ENCODE results near the gene CAMK2G. TPM values are rescaled to one million over a fixed set of nuclear protein-coding genes. Genes with fewer than 3 reads are reported as not detected.

The CAMK2G gene
- total RNA-seq, 2 experiments from 2014 or later: 29.1 to 34.8 TPM

DNA sequence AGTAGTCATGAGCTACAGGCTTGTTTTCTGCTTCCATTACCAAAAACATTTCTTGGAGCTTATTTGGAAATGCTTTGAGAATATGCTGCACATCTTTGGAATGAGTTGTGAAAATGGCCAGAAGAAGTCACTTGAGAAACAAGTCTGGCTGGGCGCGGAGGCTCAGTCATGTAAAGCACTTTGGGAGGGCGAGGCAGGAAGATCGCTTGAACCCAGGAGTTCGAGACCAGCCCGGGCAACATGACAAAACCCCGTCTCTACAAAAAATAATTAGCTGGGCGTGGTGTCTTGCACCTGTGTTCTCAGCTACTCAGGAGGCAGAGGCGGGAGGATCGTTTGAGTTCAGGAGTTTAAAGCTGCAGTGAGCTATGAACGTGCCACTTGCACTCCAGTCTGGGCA, 93.4 kb downstream of the CAMK2G start:
- Histone ChIP-seq H4K20me1 (ENCODE audit: insufficient read depth, low read length) (peaks cover 12% of the 10 kb centered on the region; the same call in 1 of the 2 replicates), H3K27ac (ENCODE audit: low read depth, low read length, poor library complexity, severe bottlenecking) (peak overlapping the region; percentile 75), H3K4me2 (ENCODE audit: low read length) (peak overlapping the region; percentile 82), H3K79me2 (ENCODE audit: insufficient read depth, low read depth, low read length) (peaks cover 71% of the 10 kb centered on the region), H3K4me3 (ENCODE audit: low read depth, low read length, poor library complexity, severe bottlenecking) (peak overlapping the region; percentile 94), H3K9me3 (ENCODE audit: low read length) (no peaks in the 10 kb centered on the region), H2AFZ (ENCODE audit: low read length) (no peak overlapping the region; the same call in 1 of the 2 replicates), H3K36me3 (ENCODE audit: insufficient read depth, low read length) (peaks cover 42% of the 10 kb centered on the region), H3K4me1 (ENCODE audit: insufficient read depth, low read length, poor library complexity, severe bottlenecking) (peaks cover 37% of the 10 kb centered on the region), H3K9me2 (ENCODE audit: insufficient read depth, low read length) (no peaks in the 10 kb centered on the region)
- intact Hi-C loops (cut with micrococcal nuclease; ENCODE audit: unreplicated experiment): no loop called here
- ChIA-PET CTCF (ENCODE audit: unreplicated experiment) (interaction anchor here (1.2 kb wide), 1 partner anchor 8 kb away, joined by 4 read pairs; no protein-coding TSS in a partner anchor), POLR2A (interaction anchor here (1.0 to 3.3 kb wide), 6 partner anchors 9 to 50 kb away, joined by 3 to 27 read pairs (median 6); a partner anchor contains a TSS)
- TF ChIP-seq, protein P1, sequence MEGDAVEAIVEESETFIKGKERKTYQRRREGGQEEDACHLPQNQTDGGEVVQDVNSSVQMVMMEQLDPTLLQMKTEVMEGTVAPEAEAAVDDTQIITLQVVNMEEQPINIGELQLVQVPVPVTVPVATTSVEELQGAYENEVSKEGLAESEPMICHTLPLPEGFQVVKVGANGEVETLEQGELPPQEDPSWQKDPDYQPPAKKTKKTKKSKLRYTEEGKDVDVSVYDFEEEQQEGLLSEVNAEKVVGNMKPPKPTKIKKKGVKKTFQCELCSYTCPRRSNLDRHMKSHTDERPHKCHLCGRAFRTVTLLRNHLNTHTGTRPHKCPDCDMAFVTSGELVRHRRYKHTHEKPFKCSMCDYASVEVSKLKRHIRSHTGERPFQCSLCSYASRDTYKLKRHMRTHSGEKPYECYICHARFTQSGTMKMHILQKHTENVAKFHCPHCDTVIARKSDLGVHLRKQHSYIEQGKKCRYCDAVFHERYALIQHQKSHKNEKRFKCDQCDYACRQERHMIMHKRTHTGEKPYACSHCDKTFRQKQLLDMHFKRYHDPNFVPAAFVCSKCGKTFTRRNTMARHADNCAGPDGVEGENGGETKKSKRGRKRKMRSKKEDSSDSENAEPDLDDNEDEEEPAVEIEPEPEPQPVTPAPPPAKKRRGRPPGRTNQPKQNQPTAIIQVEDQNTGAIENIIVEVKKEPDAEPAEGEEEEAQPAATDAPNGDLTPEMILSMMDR (conservative IDR thresholded peaks at IDR 0.05; ENCODE audit: low read length): no peak
- TF ChIP-seq EZH2phosphoT487 (IDR thresholded peaks at IDR 0.05; ENCODE audit: borderline replicate concordance, low read depth, low read length): no peak
- TSS peak; percentile 86 for BruUV-seq (replicated peaks)
- peak; percentile 39 for DNase-seq (ENCODE audit: low spot score)

DNA sequence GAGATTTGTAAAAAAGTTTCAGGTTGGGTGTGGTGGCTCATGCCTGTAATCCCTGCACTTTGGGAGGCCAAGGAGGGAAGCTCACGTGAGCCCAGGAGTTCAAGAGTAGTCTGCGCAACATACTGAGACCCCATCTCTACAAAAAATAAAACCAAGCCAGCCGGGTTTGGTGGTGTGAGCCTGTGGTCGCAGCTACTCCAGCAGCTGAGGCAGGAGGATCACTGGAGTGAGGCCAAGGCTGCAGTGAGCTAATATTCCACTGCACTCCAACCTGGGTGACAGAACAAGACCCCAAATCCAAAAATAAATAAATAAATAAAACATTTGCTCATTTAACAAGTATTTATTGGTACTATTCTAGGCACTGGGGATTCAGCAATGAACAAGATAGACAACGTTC, 94.1 kb downstream of the CAMK2G start:
- DNase-seq (ENCODE audit: low spot score): no peak
- ChIA-PET POLR2A (interaction anchor here (1.5 to 3.3 kb wide), 4 partner anchors 9 to 50 kb away, joined by 3 to 27 read pairs (median 7); a partner anchor contains a TSS), CTCF (ENCODE audit: unreplicated experiment) (no interaction called here)
- H3K9me3 ChIP-seq (ENCODE audit: low read length): no peaks in the 10 kb centered on the region
- intact Hi-C loops (cut with micrococcal nuclease; ENCODE audit: unreplicated experiment): no loop called here
- H3K9me2 ChIP-seq (ENCODE audit: insufficient read depth, low read length): no peaks in the 10 kb centered on the region
- peaks cover 49% of the 10 kb centered on the region for H3K36me3 ChIP-seq (ENCODE audit: insufficient read depth, low read length)
- H3K4me3 ChIP-seq (ENCODE audit: low read depth, low read length, poor library complexity, severe bottlenecking): peak overlapping the region; percentile 94
- H3K79me2 ChIP-seq (ENCODE audit: insufficient read depth, low read depth, low read length): peaks cover 77% of the 10 kb centered on the region
- no peak for TF ChIP-seq EZH2phosphoT487 (IDR thresholded peaks at IDR 0.05; ENCODE audit: borderline replicate concordance, low read depth, low read length)
- TF ChIP-seq, protein P1 (conservative IDR thresholded peaks at IDR 0.05; ENCODE audit: low read length): no peak
- H4K20me1 ChIP-seq (ENCODE audit: insufficient read depth, low read length): peaks cover 12% of the 10 kb centered on the region; the same call in 1 of the 2 replicates
- no TSS peak for BruUV-seq (replicated peaks)
- peak overlapping the region; percentile 75 for H3K27ac ChIP-seq (ENCODE audit: low read depth, low read length, poor library complexity, severe bottlenecking)
- no peak overlapping the region for H2AFZ ChIP-seq (ENCODE audit: low read length)
- peaks cover 43% of the 10 kb centered on the region for H3K4me1 ChIP-seq (ENCODE audit: insufficient read depth, low read length, poor library complexity, severe bottlenecking)
- peak overlapping the region; percentile 82 for H3K4me2 ChIP-seq (ENCODE audit: low read length)

DNA sequence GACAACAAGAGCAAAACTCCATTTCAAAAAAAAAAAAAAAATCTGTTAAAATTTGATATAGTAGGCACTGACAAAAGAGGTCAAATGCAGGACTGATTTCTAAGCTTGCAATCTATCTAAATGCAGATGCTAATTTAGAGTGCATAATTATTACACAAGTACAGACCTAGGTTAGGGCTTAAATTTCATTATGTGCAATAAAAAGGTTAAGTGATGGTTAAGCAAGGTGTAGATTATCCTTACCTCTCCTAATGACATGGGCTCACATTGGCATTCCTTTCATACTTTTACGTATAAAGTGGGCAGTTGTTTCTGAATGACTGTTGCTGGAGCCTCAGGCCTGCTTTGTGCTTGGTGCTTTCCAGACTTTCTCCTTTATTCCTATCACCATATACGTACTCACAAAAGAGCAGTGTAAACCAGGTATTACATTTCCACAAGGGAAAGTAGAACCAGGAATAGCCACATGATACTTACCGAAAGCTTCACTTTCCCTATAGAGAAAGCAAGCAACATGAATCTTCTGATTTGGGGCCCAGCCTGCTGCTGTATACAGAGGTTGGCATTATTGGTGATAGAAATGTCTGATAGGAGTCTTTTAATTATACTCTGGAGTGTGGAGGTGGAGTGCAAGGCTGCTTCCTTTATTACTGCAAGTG, 94.7 kb downstream of the CAMK2G start:
- Histone ChIP-seq H3K4me3 (ENCODE audit: low read depth, low read length, poor library complexity, severe bottlenecking) (peak overlapping the region; percentile 18), H3K9me3 (ENCODE audit: low read length) (no peaks in the 10 kb centered on the region), H3K9me2 (ENCODE audit: insufficient read depth, low read length) (no peaks in the 10 kb centered on the region), H3K4me2 (ENCODE audit: low read length) (peak overlapping the region; percentile 82), H3K27ac (ENCODE audit: low read depth, low read length, poor library complexity, severe bottlenecking) (peak overlapping the region; percentile 6), H4K20me1 (ENCODE audit: insufficient read depth, low read length) (peaks cover 12% of the 10 kb centered on the region; the same call in 1 of the 2 replicates), H3K79me2 (ENCODE audit: insufficient read depth, low read depth, low read length) (peaks cover 81% of the 10 kb centered on the region), H3K36me3 (ENCODE audit: insufficient read depth, low read length) (peaks cover 54% of the 10 kb centered on the region), H2AFZ (ENCODE audit: low read length) (no peak overlapping the region), H3K4me1 (ENCODE audit: insufficient read depth, low read length, poor library complexity, severe bottlenecking) (peaks cover 46% of the 10 kb centered on the region)
- ChIA-PET POLR2A (interaction anchor here (0.7 to 3.3 kb wide), 4 partner anchors 8 to 49 kb away, joined by 3 to 27 read pairs (median 6); a partner anchor contains a TSS), CTCF (ENCODE audit: unreplicated experiment) (no interaction called here)
- no peak for DNase-seq (ENCODE audit: low spot score)
- intact Hi-C loops (cut with micrococcal nuclease; ENCODE audit: unreplicated experiment): no loop called here
- TF ChIP-seq EZH2phosphoT487 (IDR thresholded peaks at IDR 0.05; ENCODE audit: borderline replicate concordance, low read depth, low read length): no peak
- TF ChIP-seq, protein P1 (conservative IDR thresholded peaks at IDR 0.05; ENCODE audit: low read length): no peak
- BruUV-seq (replicated peaks): no TSS peak
